ENCODE measurements around the gene EZH1.

Gene EZH1

DNA sequence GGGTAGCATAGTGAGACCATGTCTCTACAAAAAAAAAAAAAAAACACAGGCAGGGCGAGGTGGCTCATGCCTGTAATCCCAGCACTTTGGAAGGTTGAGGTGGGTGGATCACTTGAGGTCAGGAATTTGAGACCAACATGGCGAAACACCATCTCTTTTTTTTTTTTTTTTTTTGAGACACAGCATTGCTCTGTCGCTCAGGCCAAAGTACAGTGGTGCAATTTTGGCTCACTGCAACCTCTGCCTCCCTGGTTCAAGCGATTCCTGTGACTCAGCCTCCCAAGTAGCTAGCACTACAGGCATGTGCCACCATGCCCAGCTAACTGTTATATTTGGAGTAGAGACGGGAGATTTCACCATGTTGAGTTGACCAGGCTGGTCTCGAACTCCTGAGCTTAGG lies 21.3 kb upstream of the EZH1 start:
- peaks cover 7% of the 10 kb centered on the region for H3K27me3 ChIP-seq (replicated peaks)
- in situ Hi-C loops (cut with HindIII; ENCODE audit: low pct_ligation_motif_present, low sequenced_read_pairs), result no loop called here

DNA sequence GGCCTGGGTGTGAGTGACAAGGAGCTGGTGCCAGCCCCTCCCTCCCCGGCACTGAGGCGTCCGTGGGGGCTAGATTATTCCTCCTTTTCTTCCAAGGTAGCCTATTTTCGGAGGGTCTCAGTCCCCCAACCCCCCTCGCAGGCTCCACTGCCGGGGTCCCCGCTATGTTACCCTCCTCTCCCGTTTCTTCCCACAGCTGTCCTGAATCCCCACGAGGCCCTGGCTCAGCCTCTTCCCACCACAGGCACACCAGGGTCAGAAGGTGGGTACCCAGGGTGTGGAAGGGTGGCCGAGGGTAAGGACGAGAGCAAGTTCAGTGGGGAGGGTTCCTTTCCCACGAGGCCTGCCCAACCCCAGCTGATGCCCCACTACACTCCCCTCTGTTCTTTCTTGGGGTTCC lies 16.8 kb upstream of the EZH1 start:
- TF ChIP-seq, protein P1, sequence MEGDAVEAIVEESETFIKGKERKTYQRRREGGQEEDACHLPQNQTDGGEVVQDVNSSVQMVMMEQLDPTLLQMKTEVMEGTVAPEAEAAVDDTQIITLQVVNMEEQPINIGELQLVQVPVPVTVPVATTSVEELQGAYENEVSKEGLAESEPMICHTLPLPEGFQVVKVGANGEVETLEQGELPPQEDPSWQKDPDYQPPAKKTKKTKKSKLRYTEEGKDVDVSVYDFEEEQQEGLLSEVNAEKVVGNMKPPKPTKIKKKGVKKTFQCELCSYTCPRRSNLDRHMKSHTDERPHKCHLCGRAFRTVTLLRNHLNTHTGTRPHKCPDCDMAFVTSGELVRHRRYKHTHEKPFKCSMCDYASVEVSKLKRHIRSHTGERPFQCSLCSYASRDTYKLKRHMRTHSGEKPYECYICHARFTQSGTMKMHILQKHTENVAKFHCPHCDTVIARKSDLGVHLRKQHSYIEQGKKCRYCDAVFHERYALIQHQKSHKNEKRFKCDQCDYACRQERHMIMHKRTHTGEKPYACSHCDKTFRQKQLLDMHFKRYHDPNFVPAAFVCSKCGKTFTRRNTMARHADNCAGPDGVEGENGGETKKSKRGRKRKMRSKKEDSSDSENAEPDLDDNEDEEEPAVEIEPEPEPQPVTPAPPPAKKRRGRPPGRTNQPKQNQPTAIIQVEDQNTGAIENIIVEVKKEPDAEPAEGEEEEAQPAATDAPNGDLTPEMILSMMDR (IDR thresholded peaks at IDR 0.05; ENCODE audit: low read depth, low read length, missing control alignments), result no peak
- in situ Hi-C loops (cut with HindIII; ENCODE audit: low pct_ligation_motif_present, low sequenced_read_pairs), result no loop called here
- Histone ChIP-seq H3K4me3 (ENCODE audit: low read depth, low read length) (peak overlapping the region; percentile 43), H3K27me3 (replicated peaks) (peaks cover 19% of the 10 kb centered on the region), H3K36me3 (replicated peaks) (no peaks in the 10 kb centered on the region), H3K27ac (no peak overlapping the region)
- no peak for DNase-seq

More for the DNA sequence above, 21.3 kb upstream of the EZH1 start:
- DNase-seq, result no peak
- TF ChIP-seq, protein P1 (IDR thresholded peaks at IDR 0.05; ENCODE audit: low read depth, low read length, missing control alignments), result no peak
- no peaks in the 10 kb centered on the region for H3K36me3 ChIP-seq (replicated peaks)
- H3K4me3 ChIP-seq (ENCODE audit: low read depth, low read length), result no peak overlapping the region
- no peak overlapping the region for H3K27ac ChIP-seq

DNA sequence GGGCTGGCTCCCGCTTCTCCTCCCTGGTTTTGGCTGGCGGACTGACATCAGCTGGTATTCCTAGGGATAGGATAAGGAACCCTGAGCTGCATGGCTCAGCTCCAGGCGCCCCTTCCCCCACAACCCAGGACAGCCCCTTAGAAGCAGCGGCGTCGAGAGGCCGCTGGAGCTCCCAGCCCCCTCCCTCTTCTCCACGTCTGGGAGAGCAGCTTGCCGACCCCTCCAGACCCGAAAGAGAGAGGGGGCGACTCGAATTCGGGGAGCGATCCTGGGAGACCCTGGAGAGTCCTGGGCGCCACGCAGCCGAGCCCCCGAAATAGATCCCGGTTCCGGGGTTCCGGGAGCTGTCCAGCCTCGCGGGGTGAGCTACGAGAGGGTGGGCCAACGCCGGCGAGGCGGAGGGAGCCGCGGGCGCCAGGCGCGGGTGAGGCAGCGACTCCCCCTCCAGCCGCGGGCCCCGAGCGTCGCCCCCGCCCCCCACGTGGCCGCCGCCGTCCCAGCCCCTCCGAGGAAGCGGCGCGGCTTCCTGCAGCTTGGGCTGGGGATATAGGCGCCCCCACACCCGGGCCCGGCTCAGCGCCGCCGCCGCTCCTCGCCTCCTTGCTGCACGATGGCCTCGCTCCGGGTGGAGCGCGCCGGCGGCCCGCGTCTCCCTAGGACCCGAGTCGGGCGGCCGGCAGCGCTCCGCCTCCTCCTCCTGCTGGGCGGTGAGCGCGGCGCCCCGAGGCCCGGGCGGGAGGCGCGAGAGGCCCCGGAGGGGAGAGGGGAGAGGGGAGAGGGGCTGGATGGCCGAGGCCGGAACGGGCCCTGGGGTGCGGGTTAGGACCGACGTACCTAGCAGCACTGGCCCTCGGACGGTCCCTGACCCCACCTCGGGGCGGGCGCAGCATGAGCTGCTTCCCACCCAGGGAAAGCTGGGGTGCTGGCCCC lies 16.1 kb upstream of the EZH1 start, which contains the start of gene RAMP2:
TSS of gene RAMP2 (plus strand) at position 576 of the 930 bp plus-strand sequence. CDS start at position 611, 35 bp downstream.
- H3K27me3 ChIP-seq (replicated peaks), result peaks cover 19% of the 10 kb centered on the region
- no peak for DNase-seq
- peak within 1 kb of the TSS; percentile 43 for H3K4me3 ChIP-seq (ENCODE audit: low read depth, low read length)
- no peaks in the 10 kb centered on the region for H3K36me3 ChIP-seq (replicated peaks)
- H3K27ac ChIP-seq, result no peak within 1 kb of the TSS
- in situ Hi-C loops (cut with HindIII; ENCODE audit: low pct_ligation_motif_present, low sequenced_read_pairs), result no loop called here
- TF ChIP-seq, protein P1 (IDR thresholded peaks at IDR 0.05; ENCODE audit: low read depth, low read length, missing control alignments), result no peak

DNA sequence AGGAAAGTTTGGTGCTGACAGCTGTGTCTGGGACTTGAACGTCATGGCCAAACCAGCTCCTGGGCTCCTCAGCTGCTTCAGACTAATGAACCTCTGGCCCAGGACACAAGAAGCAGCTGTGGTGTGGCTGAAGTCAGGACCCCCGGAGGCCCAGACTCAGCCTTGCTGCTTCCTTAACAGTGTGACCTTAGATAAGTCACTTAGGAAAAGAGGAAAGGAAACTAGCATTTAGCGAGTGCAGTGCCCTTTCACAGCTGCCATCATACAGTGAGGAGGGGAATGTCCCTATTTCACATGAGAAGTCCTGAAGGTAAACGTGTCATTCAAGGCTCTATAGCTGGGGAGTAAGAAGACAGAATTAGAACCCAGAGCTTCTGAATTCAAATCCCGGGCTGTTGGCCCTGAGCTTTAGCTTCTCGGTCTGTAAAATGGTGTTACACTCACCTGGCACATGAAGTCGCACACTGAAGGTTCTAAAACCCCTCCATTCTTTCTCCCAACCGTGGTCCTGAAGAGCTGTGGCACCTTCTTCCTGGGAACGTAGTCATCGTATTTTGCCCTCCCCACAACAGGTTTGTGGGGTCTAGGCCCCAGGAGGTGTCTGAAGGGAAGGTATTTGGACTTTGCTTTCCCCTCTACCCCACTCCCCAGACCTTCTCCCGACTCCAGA lies 15.3 kb upstream of the EZH1 start:
- in situ Hi-C loops (cut with HindIII; ENCODE audit: low pct_ligation_motif_present, low sequenced_read_pairs), result no loop called here
- Histone ChIP-seq H3K36me3 (replicated peaks) (no peaks in the 10 kb centered on the region), H3K4me3 (ENCODE audit: low read depth, low read length) (no peak overlapping the region), H3K27ac (no peak overlapping the region), H3K27me3 (replicated peaks) (peaks cover 19% of the 10 kb centered on the region)
- TF ChIP-seq, protein P1 (IDR thresholded peaks at IDR 0.05; ENCODE audit: low read depth, low read length, missing control alignments), result no peak
- no peak for DNase-seq

DNA sequence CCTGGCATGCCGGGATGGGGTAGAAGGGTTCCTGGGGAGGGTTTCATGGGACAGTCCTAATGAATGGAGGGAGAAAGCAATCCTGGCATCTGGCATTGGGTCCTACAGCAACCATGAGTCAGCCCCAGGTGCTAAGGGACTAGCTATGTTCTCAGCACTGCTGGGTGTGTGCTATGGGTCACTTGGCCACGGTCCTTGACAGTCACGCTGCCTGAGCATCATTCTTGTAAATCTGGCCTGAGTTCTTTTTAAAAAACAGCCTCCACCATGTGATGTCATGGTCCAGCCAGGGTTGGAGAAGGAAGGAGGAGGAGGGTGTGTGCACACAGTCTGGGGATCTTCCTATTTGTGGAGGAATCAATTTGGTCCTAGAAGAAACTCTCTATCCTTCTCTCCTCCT lies 9.9 kb upstream of the EZH1 start:
- in situ Hi-C loops (cut with HindIII; ENCODE audit: low pct_ligation_motif_present, low sequenced_read_pairs), result no loop called here
- Histone ChIP-seq H3K27ac (no peak overlapping the region), H3K27me3 (replicated peaks) (peaks cover under 1% of the 10 kb centered on the region), H3K36me3 (replicated peaks) (no peaks in the 10 kb centered on the region), H3K4me3 (ENCODE audit: low read depth, low read length) (no peak overlapping the region)
- TF ChIP-seq, protein P1 (IDR thresholded peaks at IDR 0.05; ENCODE audit: low read depth, low read length, missing control alignments), result no peak
- DNase-seq, result no peak

Data from brain microvascular endothelial cell (primary cell).